Osteoblast (primary cell): ENCODE measurements around the gene YKT6. TPM values are rescaled to one million over a fixed set of nuclear protein-coding genes. Genes with fewer than 3 reads are reported as not detected.

ENCODE experiments used
- DNase-seq: peaks from one replicate; pipeline ENCODE4 v3.0.0; 2011; ENCODE audit warnings: low spot score, mixed read lengths; ENCODE audit not compliant: insufficient read length; ENCODE audit errors: missing footprints
- H2AFZ ChIP-seq: 2 replicates; pipeline ENCODE4 v1.6.0; 2011; ENCODE audit warnings: mild to moderate bottlenecking, low read length
- H3K27ac ChIP-seq: 2 replicates; pipeline ENCODE4 v1.5.1; 2011; ENCODE audit warnings: mild to moderate bottlenecking, low read depth, low read length, moderate library complexity
- H3K27me3 ChIP-seq: 2 replicates; pipeline ENCODE4 v1.6.0; 2012; ENCODE audit warnings: mild to moderate bottlenecking, control low read depth, inconsistent platforms, low read length, moderate library complexity; ENCODE audit not compliant: insufficient read depth
- H3K36me3 ChIP-seq: 2 replicates; pipeline ENCODE4 v1.5.1; 2011; ENCODE audit warnings: mild to moderate bottlenecking, low read length, control low read depth, moderate library complexity; ENCODE audit not compliant: insufficient read depth
- H3K4me1 ChIP-seq: 2 replicates; pipeline ENCODE4 v1.5.1; 2011; ENCODE audit warnings: mild to moderate bottlenecking, low read length, control low read depth, moderate library complexity; ENCODE audit not compliant: insufficient read depth
- H3K4me2 ChIP-seq: 2 replicates; pipeline ENCODE4 v1.6.0; 2011; ENCODE audit warnings: mild to moderate bottlenecking, low read length; ENCODE audit not compliant: insufficient read depth
- H3K4me3 ChIP-seq: fragments of 200-600 bp; sonication (generic); 3 replicates; pipeline ENCODE4 v1.5.1; 2012; ENCODE audit warnings: mild to moderate bottlenecking, low read length, inconsistent platforms; ENCODE audit not compliant: insufficient read depth
- H3K79me2 ChIP-seq: 2 replicates; pipeline ENCODE4 v1.6.0; 2012; ENCODE audit warnings: mild to moderate bottlenecking, low read length, control low read depth, inconsistent platforms; ENCODE audit not compliant: insufficient read depth
- H3K9me3 ChIP-seq: 2 replicates; pipeline ENCODE4 v1.5.1; 2011; ENCODE audit warnings: low read depth, low read length, control low read depth
- H4K20me1 ChIP-seq: 2 replicates; pipeline ENCODE4 v1.6.0; 2012; ENCODE audit warnings: mild to moderate bottlenecking, low read length, control low read depth; ENCODE audit not compliant: insufficient read depth
- CTCF ChIP-seq: IDR thresholded peaks from 2 replicates; pipeline ENCODE4 v1.5.1; 2011; ENCODE audit warnings: mild to moderate bottlenecking, low read depth, low read length, moderate library complexity; ENCODE audit errors: extremely low read depth
- total RNA-seq: library from RNA; depleted of rRNA; stranded (reverse); fragments of >200 nt; gene quantifications from 2 replicates; pipeline ENCODE4 v1.2.3, GENCODE V29; 2012

The YKT6 gene
- total RNA-seq, 1 donor, result 90.1 TPM

DNA sequence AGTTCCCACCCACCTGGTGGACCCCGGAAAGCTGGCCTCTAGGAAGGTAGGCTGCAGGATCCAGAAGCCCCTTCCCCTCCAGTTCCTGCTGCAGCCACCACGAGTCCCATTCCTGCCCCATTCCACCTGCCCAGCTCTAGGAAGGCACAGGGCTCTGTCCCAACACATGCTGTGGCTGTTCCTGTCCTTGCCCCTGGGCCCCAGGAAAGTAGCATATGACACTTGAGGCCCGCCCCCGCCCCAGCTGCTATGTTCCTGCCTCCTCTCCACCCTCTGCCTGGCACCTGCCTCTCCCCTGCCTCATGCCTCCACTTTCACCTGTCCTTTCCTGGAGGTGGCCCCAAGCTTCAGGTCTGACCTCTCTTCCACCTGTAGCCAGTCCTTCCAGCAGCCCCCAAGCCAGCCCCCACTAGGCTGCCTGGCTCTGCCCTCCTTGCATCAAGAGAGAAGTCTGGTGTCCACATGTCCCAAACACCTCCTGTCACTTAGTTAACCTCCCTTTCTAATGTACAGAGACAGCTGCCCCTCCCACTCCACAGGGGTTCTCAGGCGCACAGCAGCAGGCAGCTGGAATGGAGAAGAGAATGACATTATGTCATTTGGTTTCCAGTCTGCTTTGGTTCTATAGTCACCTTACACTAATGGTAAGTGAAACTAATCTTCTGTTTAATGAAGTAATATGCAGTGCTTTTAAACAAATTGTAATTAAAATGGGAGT lies 22.7 kb downstream of the YKT6 start:
- Histone ChIP-seq H3K36me3 (no peaks in the 10 kb centered on the region), H3K79me2 (no peaks in the 10 kb centered on the region), H3K27ac (no peak overlapping the region), H4K20me1 (no peaks in the 10 kb centered on the region), H2AFZ (no peak overlapping the region), H3K4me3 (no peak overlapping the region), H3K27me3 (peaks cover 18% of the 10 kb centered on the region), H3K4me2 (no peak overlapping the region), H3K9me3 (no peaks in the 10 kb centered on the region), H3K4me1 (no peaks in the 10 kb centered on the region)
- no peak for DNase-seq
- no peak for TF ChIP-seq CTCF

GRCh38 chr7:44224080-44224973 lies 23.5 kb downstream of the YKT6 start:
- H3K4me3 ChIP-seq, result no peak overlapping the region
- TF ChIP-seq CTCF, result no peak
- no peak for DNase-seq

DNA sequence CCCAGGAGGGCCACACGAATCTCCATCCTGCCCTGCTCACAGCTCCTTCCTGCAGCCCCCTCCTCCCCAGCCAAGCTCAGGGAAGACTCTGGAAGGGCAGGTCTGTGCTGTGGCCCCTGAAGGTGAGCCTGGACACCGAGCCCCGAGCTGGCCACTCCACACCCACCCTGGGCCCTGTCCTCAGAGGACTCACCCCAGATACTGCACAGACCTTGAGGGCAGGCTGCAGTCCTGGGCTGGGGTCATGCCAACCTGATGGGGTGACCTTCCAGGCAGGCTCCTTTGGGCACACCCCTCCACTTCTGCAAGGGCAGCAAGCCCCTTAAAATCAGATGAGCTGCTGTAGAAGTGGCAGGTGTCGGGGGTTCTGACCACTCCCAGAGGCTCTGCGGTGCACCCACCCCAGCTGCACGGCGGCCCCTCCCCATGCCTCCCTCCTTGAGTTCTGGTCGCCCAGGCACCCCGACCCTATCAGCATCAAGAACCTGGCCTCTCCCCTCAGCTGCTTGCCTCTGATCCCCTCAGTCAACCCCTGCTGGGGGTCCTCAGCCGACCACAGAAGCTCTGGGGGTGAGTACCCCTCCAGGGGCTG lies 24.3 kb downstream of the YKT6 start:
- Histone ChIP-seq H3K27me3 (peaks cover 18% of the 10 kb centered on the region), H2AFZ (no peak overlapping the region), H3K4me1 (no peaks in the 10 kb centered on the region), H3K4me2 (no peak overlapping the region), H3K36me3 (no peaks in the 10 kb centered on the region), H3K4me3 (no peak overlapping the region), H3K27ac (no peak overlapping the region), H3K79me2 (no peaks in the 10 kb centered on the region), H3K9me3 (no peaks in the 10 kb centered on the region), H4K20me1 (no peaks in the 10 kb centered on the region)
- TF ChIP-seq CTCF, result no peak
- no peak for DNase-seq

More at GRCh38 chr7:44224080-44224973, 23.5 kb downstream of the YKT6 start:
- H3K9me3 ChIP-seq, result no peaks in the 10 kb centered on the region
- no peaks in the 10 kb centered on the region for H4K20me1 ChIP-seq
- no peak overlapping the region for H3K27ac ChIP-seq
- no peaks in the 10 kb centered on the region for H3K79me2 ChIP-seq
- no peak overlapping the region for H3K4me2 ChIP-seq
- peaks cover 18% of the 10 kb centered on the region for H3K27me3 ChIP-seq
- H2AFZ ChIP-seq, result no peak overlapping the region
- H3K4me1 ChIP-seq, result no peaks in the 10 kb centered on the region
- H3K36me3 ChIP-seq, result no peaks in the 10 kb centered on the region
